A172 (cell line): ENCODE data around the gene CLDN19. TPM values are rescaled to one million over a fixed set of nuclear protein-coding genes. Genes with fewer than 3 reads are reported as not detected.

Experiments used
- DNase-seq: peaks from one replicate; pipeline ENCODE4 v3.0.0-alpha.2; 2015; ENCODE audit warnings: low spot score
- total RNA-seq: library from RNA; depleted of rRNA; stranded (reverse); fragments of >200 nt; shearing (Covaris generic); gene quantifications from 2 replicates; pipeline ENCODE4 v1.2.3, GENCODE V29; 2014; rRNA removed

The CLDN19 gene
- not detected in 2 replicates for total RNA-seq

GRCh38 chr1:42739753-42740700, at the start of gene CLDN19:
Gene CLDN19 (minus strand): TSS chr1:42740236. CDS start chr1:42740063, 173 bp downstream.
- no peak for DNase-seq

- DNase-seq, result no peak
These were observed 48.0 kb upstream of the CLDN19 start for GRCh38 chr1:42788021-42788420.

- no peak for DNase-seq
These were observed 46.1 kb upstream of the CLDN19 start for GRCh38 chr1:42786097-42786496.

GRCh38 chr1:42784946-42785693, 45.1 kb upstream of the CLDN19 start, which contains the start of gene TMEM269:
Gene TMEM269 (plus strand): TSS chr1:42784991. CDS start chr1:42789894, 4,903 bp downstream.
- no peak for DNase-seq

- DNase-seq, result no peak
These were observed 44.5 kb upstream of the CLDN19 start for GRCh38 chr1:42784547-42784945.

- DNase-seq, result no peak
These were observed 43.1 kb upstream of the CLDN19 start for GRCh38 chr1:42783092-42783491.

- no peak for DNase-seq
These were observed 40.1 kb upstream of the CLDN19 start for GRCh38 chr1:42780176-42780575.

- DNase-seq, result no peak
These were observed 39.7 kb upstream of the CLDN19 start for GRCh38 chr1:42779725-42780124.

- DNase-seq, result no peak
These were observed 37.8 kb upstream of the CLDN19 start for GRCh38 chr1:42777852-42778251.

- no peak for DNase-seq
These were observed 36.5 kb upstream of the CLDN19 start for GRCh38 chr1:42776502-42776901.

GRCh38 chr1:42774928-42775526, 35.0 kb upstream of the CLDN19 start:
- no peak for DNase-seq

GRCh38 chr1:42773420-42773819, 33.4 kb upstream of the CLDN19 start:
- DNase-seq, result no peak

- no peak for DNase-seq
These were observed 29.8 kb upstream of the CLDN19 start for GRCh38 chr1:42769811-42770210.

- DNase-seq, result no peak
These were observed 28.1 kb upstream of the CLDN19 start for GRCh38 chr1:42768172-42768571.

- DNase-seq, result no peak
These were observed 27.5 kb upstream of the CLDN19 start for GRCh38 chr1:42767510-42768000.

- peak; percentile 97 for DNase-seq
These were observed 26.9 kb upstream of the CLDN19 start, which contains the start of the genes C1orf50 and P3H1 for GRCh38 chr1:42766741-42767509. Gene C1orf50 (plus strand): TSS chr1:42767249. CDS start chr1:42767312, 63 bp downstream. Gene P3H1 (minus strand): TSS chr1:42767028. CDS start chr1:42766971, 57 bp downstream.

GRCh38 chr1:42765832-42766740, 26.1 kb upstream of the CLDN19 start:
- DNase-seq, result peak; percentile 77

GRCh38 chr1:42765269-42765668, 25.2 kb upstream of the CLDN19 start:
- no peak for DNase-seq

GRCh38 chr1:42762269-42762668, 22.2 kb upstream of the CLDN19 start:
- no peak for DNase-seq

GRCh38 chr1:42761567-42761966, 21.5 kb upstream of the CLDN19 start:
- DNase-seq, result no peak
